NCI-H187 (cell line): Measurements from ENCODE around the gene ZMYND19.
"Not testable (repeated sequence)": the region's sequence is repeated elsewhere in the genome, so short reads cannot be mapped to it uniquely, and the experiment has no call there.

Experiments used
- DNase-seq, 2 experiments: peaks; one replicate each; lab custom pipeline; 2025; lab: John Stamatoyannopoulos, UW

Gene ZMYND19

DNA sequence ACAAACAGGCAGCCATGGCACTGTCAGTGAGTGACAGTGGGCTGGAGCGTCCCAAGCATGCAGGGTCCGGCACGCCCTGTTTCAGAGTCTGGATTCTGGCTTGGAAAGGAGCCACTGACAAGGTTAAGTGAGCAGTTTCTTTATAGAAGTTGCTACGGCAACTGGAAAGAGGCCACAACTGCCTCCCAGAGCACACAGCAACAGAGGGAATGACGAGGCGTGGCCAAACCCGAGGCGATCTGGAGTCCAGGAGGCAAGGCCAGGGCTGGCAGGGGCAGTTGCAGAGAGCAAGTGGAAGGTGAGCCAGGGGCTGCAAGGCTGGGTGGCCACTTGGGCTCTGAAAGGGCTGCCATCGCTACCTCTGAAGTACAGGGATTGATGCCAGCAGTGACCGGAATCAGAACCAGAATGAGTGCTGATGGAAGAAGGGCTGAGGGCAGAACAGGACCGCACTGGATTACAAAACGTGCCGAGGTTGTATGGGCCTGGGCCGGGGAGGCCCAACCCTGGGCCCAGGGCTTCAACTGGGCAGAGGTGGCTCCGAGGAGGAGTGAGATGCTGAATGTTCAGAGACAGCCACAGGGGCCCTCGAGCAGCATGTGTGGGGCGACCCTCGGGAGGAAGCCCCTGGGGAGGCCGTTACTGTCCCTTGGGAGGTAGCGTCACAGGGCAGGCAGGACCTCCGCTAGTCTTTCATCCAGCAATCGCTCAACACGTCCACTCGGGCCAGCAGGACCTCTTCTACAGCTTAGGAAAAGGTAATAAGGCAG lies 34.1 kb downstream of the ZMYND19 start:
- DNase-seq: no peak

DNA sequence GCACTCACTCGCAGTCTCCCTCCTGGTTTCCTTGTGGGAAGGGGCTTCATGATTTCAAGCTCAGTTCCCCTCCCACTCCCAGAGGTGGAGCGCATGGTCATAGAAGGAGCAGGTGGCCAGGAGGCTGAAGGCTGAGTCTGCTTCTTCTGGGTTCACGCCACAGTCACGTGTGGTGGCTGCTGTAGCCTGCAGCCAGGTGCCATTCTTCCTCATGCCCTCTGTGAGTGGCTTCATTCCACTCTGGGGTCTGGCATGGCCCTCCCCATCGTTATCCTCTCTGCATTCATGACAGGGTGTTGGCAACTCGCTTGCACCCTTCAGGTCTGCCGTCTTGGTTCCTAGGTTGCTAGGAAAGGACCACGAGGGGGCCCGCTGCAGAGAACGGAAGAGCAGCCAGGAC lies 35.1 kb downstream of the ZMYND19 start:
- DNase-seq: no peak

DNA sequence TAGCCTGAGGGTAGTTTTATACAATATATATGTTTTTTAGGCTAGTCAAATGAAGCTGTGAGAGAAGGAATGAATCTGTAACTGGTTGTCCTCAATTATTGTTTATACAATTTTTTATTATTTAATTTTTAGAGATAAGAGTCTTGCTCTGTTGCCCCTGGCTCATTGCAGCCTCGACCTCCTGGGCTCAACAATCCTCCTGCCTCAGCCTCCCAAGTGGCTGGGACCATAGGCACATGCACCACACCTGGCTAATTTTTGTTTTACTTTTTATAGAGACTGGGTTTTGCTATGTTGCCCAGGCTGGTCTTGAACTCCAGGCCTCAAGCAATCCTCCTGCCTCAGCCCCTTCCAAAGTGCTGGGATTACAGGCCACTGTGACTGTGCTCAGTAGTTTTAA lies 36.0 kb downstream of the ZMYND19 start:
- DNase-seq: no peak

DNA sequence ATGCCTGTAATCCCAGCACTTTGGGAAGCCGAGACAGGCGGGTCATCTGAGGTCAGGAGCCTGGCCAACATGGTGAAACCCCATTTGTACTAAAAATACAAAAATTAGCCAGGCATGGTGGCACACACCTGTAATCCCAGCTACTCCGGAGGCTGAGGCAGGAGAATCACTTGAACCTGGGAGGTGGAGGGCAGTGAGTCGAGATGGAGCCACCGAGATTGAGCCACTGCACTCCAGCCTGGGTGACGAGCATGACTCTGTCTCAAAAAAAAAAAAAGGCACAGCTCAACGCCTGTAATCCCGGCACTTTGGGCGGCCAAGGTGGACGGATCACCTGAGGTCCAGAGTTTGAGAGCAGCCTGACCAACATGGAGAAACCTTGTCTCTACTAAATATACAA lies 36.7 kb downstream of the ZMYND19 start:
- DNase-seq: not testable (repeated sequence)

DNA sequence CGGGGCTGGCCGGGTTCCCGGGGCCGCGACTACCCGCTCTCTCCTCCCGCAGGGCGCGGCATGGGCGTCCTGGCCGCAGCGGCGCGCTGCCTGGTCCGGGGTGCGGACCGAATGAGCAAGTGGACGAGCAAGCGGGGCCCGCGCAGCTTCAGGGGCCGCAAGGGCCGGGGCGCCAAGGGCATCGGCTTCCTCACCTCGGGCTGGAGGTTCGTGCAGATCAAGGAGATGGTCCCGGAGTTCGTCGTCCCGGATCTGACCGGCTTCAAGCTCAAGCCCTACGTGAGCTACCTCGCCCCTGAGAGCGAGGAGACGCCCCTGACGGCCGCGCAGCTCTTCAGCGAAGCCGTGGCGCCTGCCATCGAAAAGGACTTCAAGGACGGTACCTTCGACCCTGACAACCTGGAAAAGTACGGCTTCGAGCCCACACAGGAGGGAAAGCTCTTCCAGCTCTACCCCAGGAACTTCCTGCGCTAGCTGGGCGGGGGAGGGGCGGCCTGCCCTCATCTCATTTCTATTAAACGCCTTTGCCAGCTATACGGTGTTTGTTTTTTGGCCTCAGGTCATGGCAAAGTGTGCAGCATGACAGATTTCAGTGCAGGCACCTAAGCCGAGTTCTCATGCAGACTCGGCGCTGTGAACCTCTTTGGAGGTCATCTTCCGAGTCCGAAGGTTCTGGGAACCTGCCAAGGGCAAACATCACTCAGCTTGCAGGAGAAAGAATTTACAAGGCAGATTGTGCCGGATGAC lies 38.1 kb downstream of the ZMYND19 start:
- no peak for DNase-seq

DNA sequence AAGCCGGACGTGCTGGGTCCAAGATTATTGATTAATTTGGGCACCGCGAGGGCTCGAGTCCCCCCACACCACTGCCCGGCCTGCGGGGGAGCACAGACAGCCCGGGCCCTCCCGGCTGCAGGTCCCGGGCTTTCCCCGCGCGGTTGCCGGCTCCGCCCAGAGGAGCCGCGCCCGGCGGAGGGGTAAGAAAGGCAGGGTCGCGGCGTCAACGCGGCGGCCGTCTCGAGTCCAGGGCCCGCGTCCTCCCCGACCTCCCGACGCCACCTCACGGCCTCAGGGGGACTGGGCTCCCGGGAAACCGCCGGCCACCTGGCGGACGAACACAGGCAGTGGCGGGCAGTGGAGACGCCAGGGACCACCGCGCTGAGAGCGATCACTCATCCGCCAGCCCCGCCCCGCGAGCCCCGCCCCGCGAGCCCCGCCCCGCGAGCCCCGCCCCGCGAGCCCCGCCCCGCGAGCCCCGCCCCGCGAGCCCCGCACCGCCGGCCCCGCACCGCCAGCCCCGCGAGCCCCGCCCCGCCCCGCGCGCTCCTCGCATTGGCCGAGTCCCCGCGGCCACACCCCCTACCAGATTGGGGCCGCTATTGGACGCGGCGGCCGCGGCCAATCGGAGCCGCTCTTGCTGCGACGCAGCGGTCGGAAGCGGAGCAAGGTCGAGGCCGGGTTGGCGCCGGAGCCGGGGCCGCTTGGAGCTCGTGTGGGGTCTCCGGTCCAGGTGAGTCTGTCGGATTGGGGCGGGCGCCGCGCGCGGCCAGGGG lies 38.9 kb downstream of the ZMYND19 start, which contains the start of gene MRPL41:
MRPL41 (plus strand) TSS at position 616 of the 758 bp plus-strand sequence. CDS start 203 bp downstream, outside the sequence.
- peak; percentile 31 to 48 for DNase-seq

DNA sequence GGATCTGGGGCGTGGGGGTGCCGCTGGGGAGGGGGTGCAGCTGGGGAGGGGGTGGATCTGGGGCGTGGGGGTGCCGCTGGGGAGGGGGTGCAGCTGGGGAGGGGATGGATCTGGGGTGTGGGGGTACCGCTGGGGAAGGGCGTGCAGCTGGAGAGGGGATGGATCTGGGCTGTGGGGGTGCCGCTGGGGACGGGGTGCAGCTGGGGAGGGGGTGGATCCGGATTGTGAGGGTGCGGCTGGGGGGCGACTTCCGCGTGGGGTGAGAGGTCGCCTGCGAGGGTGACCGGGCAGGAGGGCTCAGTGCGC lies 39.4 kb downstream of the ZMYND19 start:
- not testable (repeated sequence) for DNase-seq

DNA sequence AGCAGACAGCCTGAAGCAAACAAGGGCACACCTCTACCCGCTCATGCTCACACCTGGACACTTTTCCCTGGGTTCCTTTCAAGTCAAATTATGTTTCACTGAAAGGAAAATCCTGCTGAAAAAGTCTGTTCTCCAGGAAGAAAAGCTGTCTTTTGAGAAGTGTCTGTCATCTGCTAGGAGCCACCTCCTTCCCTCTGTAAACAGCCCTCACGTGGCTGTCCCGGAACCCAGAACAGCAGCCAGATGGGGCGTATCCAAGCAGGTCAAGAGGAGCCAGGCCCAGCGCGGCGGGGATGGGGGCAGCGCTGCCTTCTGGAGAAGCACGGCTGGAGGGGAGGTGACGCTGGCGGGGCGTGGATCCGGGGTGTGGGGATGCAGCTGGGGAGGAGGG lies 40.1 kb downstream of the ZMYND19 start, which contains the start of gene PNPLA7:
PNPLA7 (minus strand) TSS at position 172 of the 391 bp plus-strand sequence. CDS start 205 bp downstream, outside the sequence.
- peak; percentile 24 to 47 for DNase-seq

DNA sequence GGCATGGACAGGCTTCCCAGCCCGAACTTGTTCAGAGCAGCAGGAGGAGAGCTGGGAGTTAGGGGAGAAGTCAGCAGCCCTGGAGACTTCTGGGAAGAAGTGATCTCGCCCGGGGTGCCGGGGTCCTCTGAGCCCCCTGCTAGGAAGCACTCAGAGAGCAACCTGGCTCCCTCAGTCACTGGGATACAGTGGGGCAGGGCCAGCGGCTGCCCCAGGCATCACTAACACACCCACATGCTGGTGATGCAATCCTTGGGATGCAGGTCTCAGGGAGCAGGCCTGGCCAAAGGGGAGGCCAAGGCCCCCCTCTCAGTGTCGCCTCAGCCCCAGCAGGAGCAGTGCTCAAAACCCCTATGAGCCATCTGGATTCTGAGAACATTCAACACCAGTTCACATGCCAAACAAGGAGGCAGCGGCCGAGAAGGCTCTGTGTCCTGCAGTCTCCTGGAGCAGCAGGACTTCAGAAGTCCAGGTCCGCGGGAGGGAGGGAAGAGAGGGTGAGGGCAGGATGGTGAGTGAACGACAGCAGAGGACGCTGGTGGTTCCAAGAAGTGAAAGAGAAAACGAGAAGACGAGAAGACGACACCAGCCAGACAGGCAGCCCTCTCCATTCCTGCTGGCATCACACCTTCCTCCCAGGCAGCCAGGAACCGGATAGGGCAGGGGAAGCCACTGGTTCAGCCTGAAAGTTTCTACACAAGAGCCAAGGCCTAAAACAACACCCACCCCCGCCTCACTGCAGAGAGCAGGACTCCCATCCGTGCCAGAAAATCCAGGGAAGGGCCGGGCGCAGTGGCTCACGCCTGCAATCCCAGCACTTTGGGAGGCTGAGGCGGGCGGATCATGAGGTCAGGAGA lies 42.4 kb downstream of the ZMYND19 start:
- no peak for DNase-seq

DNA sequence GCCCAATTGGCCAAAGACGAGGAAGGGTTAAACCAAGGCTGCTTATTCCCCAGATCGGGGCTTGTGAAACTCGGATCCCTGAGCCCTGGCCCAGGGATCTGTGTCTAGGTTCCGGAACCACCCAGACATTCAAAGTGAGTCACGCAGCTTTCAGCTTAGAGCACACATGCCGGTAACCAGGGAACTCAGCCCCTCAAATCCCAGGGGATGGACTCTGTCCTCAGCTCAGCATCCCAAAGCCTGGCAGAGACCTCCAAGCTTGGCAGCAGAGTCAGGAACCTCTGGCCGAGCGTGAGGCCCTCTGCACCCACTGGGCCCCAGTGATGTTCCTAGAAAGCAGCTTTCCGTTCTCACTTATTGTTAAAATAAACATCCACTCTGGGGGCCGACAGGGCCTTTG lies 45.2 kb downstream of the ZMYND19 start:
- no peak for DNase-seq

DNA sequence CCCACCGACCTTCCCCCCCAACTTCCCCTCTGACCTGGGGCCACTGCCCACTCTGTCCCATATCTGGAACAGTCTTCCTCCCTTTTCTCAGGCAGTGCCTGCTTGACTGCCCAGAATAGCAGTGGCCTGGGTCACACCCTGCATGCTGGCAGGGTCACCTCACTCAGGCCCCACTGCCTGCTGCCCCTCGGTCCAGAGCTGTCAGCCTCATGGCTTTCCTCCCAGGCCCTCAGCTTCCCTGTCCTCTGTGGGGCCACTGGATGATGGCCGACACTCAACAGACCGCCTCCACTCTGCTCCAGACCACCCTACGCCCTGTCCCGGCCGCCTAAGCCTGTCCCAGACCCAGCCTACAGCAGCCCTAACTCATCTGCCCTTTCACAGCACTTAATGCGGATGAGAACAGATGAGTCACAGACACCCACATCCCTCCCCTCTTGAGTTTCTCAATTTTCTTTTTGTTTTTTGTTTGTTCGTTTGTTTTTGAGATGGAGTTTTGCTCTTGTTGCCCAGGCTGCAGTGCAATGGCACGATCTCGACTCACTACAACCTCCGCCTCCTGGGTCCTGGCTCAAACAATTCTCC lies 46.0 kb downstream of the ZMYND19 start:
- DNase-seq: no peak

DNA sequence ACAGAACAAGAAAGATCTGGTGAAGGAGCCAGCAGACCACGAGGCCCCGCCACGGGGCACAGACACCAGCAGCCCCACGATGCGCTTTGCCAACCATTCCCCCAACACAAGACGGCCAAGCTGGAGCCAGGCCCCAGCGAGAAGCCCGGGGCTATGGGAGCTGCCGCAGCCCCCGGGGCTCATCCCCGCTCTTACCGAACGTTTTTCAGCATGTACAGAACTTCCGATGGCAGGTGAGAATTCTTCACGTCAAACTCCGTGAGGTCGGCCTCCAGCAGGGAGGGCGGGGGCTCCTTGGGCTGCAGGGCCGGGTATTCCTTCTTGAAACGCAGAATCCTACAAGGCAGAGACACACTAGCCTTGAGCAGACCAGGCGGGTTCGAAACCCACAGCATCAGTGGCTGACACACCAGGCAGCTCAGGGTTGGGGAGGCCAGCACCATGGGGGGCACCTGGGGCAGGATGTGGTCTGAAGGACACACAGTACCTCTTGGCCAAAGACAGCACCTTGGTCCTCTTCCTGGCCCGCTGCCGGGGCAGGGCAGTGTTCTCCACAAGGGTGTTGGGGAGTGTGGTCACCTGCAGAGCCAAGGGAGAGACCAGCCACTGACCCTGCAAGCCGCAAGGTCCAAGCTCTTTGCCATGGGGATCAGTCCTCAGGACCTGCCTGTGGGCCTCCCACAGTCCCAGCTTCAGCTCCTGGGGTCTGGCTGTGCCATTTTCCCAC lies 46.9 kb downstream of the ZMYND19 start:
- no peak for DNase-seq

DNA sequence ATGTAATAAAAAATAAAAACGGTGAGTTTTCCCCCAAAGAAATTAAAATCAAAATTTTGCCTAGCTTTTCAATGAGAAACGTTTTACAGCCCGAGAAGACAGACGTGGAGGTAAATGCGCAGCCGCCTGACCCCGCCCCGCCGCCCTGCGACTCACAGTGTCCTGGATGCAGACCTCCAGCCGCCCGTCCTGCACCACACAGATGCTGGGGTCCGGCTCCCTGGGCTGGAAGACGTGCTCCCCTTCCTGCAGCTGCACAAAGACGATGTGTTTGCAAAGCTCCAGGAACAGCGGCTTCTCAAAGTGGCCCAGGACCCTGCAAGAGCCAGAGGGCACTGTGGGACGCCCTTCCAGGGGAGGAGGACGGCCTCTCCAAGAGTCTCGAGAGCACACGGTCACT lies 47.8 kb downstream of the ZMYND19 start:
- DNase-seq: no peak

DNA sequence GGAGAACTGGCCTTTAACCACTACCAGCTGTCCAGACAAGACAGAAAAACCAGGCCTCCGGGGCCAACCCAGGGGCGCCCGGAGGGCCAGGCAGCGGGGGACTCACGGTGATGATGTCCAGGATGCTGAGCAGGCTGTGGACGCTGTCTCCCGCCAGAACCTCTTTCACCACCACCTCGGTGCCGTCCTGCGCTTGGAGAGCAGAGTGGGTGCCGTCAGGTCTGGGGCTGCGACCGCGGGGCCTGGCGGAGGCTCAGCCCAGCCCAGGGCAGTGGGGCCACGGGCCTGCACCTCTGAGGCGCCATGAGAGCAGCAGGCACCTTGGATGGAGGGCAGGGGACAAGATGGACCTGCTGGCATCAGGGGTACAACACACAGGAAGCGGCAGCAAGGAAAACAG lies 49.8 kb downstream of the ZMYND19 start:
- no peak for DNase-seq

DNA sequence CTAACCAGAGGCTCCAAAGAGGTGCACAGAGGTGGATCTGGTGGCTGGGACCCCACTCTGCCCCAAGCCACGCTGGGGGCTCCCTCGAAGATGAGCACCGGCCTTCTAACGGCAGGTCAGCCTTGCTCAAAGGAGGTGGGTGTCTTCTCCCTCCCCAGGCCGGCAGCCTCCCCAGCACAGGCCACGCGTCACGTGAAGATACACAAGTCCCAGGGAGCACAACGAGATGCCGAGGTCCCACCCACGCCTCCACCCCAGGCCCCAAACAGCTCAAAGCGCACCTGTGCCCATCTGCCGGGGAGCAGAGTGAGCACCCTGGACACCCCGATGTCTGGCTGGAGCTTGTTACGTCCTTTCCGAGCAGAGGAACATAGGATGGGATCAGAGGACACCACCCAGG lies 52.3 kb downstream of the ZMYND19 start:
- no peak for DNase-seq

DNA sequence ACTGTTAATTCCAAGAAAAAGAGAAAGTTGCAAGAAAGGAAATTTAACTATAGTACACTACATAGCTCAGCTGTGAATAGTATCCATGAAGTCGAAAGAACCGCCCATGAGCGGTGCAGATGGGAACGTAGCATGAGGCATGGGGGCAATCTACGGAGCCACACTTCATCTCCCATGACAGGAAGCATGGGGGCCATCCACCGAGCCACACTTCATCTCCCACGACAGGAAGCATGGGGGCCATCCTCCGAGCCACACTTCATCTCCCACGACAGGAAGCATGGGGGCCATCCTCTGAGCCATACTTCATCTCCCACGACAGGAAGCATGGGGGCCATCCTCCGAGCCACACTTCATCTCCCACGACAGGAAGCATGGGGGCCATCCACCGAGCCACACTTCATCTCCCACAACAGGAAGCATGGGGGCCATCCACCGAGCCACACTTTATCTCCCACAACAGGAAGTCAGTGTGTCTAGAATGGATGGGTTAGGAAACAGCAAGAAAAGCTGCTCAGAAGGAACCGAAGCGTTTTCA lies 53.6 kb downstream of the ZMYND19 start:
- DNase-seq: not testable (repeated sequence)

DNA sequence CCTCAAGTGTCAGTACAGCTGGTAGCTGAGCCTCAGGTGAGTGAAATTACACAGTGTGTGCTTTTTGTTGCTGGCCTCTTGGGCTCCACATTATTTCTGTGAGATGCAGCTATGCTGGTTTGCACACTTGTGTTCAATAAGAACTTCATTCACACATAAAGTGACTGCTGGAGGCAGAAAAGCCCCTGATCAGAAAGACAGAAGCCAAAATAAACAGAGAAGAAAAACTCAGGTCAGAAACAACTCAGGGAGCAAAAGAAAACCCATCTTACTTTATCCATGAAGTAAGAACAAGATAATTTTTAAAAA lies 55.2 kb downstream of the ZMYND19 start:
- no peak for DNase-seq

DNA sequence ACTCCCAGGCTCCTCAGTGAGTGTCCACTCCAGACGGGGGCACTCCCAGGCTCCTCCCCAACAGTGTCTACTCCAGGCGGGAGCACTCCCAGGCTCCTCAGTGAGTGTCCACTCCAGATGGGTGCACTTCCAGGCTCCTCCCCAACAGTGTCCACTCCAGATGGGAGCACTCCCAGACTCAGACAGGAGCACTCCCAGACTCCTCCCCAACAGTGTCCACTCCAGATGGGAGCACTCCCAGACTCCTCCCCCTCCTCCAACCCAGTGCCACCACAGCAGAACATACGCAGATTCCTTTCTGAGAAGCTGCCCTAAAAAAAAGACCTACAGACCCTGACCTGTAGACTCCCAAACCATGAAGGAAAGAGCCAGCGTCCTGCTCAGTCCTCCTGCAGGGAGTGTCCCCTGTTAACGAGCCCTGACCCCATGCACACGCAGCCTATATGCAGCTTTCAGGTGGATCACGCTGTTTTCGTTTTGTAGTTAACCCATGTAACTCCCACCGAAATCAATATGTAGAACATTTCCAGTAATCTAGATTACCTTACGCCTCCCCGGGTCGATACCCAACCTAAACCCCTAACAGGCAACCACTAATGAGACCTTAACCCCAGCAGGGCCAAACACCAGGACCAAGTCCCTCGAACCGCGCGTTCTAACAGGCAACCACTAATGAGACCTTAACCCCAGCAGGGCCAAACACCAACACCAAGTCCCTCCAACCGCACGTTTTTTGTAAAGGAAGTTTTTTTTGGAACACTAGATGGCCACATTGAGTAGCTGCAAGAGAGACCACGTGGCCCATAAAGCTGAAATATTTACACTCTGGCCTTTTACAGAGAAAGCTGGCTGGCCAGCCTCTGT lies 55.8 kb downstream of the ZMYND19 start:
- DNase-seq: peak in 1 of 2 experiments; percentile 35

DNA sequence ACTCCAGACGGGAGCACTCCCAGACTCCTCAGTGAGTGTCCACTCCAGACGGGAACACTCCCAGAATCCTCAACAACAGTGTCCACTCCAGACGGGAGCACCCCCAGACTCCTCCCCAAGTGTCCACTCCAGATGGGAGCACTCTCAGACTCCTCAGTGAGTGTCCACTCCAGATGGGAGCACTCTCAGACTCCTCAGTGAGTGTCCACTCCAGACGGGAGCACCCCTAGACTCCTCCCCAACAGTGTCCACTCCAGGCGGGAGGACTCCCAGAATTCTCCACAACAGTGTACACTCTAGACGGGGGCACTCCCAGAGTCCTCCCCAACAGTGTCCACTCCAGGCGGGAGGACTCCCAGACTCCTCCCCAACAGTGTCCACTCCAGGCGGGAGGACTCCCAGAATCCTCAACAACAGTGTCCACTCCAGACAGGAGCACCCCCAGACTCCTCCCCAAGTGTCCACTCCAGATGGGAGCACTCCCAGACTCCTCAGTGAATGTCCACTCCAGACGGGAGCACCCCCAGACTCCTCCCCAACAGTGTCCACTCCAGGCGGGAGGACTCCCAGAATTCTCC lies 57.3 kb downstream of the ZMYND19 start:
- DNase-seq: not testable (repeated sequence)
